ENCODE data around the gene CACNB4.
"Not testable (repeated sequence)": the region's sequence is repeated elsewhere in the genome, so short reads cannot be mapped to it uniquely, and the experiment has no call there.

Gene CACNB4

DNA sequence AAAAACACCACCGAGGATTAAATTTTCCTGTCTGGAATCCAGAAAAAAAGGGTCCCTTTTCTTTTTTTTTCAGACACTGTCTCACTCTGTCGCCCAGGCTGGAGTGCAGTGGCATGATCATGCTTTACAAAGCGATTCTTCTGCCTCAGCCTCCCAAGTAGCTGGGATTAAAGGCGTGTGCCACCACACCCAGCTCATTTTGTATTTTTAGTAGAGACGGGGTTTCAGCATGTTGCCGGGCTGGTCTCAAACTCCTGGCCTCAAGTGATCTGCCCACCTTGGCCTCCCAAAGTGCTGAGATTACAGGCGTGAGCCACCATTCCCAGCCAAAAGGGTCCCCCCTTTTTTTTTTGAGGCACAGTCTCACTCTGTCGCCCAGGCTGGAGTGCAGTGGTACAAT, 104.7 kb downstream of the CACNB4 start:
- not testable (repeated sequence) for H3K4me3 ChIP-seq (ENCODE audit: low read depth, low read length); H3K79me2 ChIP-seq (ENCODE audit: control insufficient read depth, insufficient read depth, low read length, unreplicated experiment); H2AFZ ChIP-seq (ENCODE audit: low read length, unreplicated experiment); H3K4me1 ChIP-seq (ENCODE audit: control insufficient read depth, insufficient read depth, low read length, unreplicated experiment); H3K27ac ChIP-seq (ENCODE audit: low read depth, low read length); H3K36me3 ChIP-seq (ENCODE audit: insufficient read depth, low read length)
- H3K27me3 ChIP-seq (ENCODE audit: insufficient read depth, low read length): peaks cover 29% of the 10 kb centered on the region

DNA sequence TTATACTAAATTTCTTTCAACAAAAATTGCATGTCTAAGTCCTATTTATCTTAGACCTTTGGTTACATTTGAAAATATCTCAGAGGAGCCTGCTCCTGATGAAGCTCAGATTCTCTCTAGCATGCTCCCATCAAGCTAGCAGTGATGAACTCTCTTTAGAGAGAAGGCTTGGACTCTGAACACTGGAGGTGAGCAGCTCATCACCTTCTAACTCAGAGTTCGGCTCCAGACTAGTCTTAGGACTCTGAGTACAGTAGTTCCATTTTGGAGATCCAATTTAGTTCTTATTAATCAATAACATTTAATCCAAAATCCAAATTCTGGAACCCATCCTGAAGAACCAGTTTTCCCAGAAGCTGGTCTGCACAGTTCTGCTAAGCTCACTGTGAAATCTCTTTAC, 107.8 kb downstream of the CACNB4 start:
- H3K4me1 ChIP-seq (ENCODE audit: control insufficient read depth, insufficient read depth, low read length, unreplicated experiment): no peaks in the 10 kb centered on the region
- H2AFZ ChIP-seq (ENCODE audit: low read length, unreplicated experiment): no peak overlapping the region
- H3K79me2 ChIP-seq (ENCODE audit: control insufficient read depth, insufficient read depth, low read length, unreplicated experiment): no peaks in the 10 kb centered on the region
- H3K4me3 ChIP-seq (ENCODE audit: low read depth, low read length): no peak overlapping the region
- no peaks in the 10 kb centered on the region for H3K36me3 ChIP-seq (ENCODE audit: insufficient read depth, low read length)
- H3K27ac ChIP-seq (ENCODE audit: low read depth, low read length): no peak overlapping the region
- peaks cover 29% of the 10 kb centered on the region for H3K27me3 ChIP-seq (ENCODE audit: insufficient read depth, low read length)

DNA sequence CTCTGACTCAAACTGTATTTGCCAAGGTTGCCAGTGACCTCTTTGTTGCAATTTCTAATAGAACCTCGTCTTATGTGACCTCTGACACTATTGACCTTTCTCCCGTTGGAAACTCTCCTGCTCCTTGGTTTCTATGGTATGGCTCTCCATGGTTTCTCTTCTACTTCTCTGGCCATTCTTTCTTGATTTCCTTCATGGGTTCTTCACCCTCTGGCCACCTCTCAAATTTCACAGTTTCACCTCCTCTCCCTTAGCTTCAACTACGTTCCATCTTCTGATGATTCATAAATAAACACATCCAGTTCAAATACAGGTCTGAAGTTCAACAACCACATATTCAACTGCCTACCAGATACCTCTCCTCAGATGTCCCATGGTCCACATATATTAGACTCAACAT, 109.5 kb downstream of the CACNB4 start:
- no peak overlapping the region for H3K27ac ChIP-seq (ENCODE audit: low read depth, low read length)
- H3K79me2 ChIP-seq (ENCODE audit: control insufficient read depth, insufficient read depth, low read length, unreplicated experiment): no peaks in the 10 kb centered on the region
- no peak overlapping the region for H3K4me3 ChIP-seq (ENCODE audit: low read depth, low read length)
- H3K27me3 ChIP-seq (ENCODE audit: insufficient read depth, low read length): peaks cover 29% of the 10 kb centered on the region
- no peaks in the 10 kb centered on the region for H3K36me3 ChIP-seq (ENCODE audit: insufficient read depth, low read length)
- H2AFZ ChIP-seq (ENCODE audit: low read length, unreplicated experiment): no peak overlapping the region
- H3K4me1 ChIP-seq (ENCODE audit: control insufficient read depth, insufficient read depth, low read length, unreplicated experiment): no peaks in the 10 kb centered on the region

DNA sequence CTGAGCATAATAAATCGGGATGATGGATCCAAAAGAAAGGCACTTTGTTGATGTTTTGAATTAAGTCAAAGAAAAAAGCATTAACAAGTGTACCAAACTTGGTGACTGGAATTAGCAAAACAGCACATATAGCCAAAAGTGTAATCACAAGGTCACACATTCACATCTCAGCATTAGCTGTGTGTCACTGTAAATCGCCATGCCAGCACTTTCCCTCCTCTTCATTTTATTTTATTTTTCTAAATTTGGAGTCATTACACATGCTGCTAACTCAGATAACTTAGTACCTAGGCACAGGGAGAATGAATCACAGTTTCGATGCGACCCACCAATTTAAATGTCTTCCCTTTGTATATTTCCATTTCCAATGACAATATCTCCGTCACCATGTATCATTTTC, 111.4 kb downstream of the CACNB4 start:
- H3K36me3 ChIP-seq (ENCODE audit: insufficient read depth, low read length): no peaks in the 10 kb centered on the region
- H3K27ac ChIP-seq (ENCODE audit: low read depth, low read length): no peak overlapping the region
- peaks cover 29% of the 10 kb centered on the region for H3K27me3 ChIP-seq (ENCODE audit: insufficient read depth, low read length)
- H3K79me2 ChIP-seq (ENCODE audit: control insufficient read depth, insufficient read depth, low read length, unreplicated experiment): no peaks in the 10 kb centered on the region
- H3K4me1 ChIP-seq (ENCODE audit: control insufficient read depth, insufficient read depth, low read length, unreplicated experiment): no peaks in the 10 kb centered on the region
- no peak overlapping the region for H3K4me3 ChIP-seq (ENCODE audit: low read depth, low read length)
- H2AFZ ChIP-seq (ENCODE audit: low read length, unreplicated experiment): no peak overlapping the region

DNA sequence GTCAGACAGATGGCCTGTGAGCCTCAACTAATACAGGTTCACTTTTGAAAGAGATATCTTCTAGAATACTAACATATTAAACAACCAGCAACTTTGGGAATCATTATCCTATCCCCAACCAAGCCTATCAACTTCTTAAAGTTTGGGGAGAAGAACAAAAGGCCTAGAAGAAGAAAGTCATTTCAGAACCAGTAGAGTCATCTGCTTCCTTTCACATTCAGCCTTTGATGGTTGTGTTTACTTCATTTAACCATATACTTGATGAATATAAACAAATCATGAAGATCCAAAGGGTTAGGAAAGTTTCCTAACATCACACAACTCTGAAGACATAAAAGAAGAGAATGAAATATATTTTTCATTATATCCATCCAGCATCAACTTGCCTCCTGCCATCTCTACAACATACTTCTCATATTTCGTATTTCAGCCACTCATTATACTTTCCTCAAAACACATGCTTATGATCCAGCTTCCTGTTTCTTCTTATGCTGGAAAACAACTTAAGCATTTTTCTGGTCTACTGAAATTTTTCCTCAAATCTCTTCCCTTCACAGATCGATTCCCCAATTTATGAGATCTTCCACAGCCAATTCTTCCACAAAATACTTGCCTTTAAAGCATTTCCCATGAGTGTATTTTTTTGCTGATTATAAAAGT, 114.3 kb downstream of the CACNB4 start:
- no peaks in the 10 kb centered on the region for H3K79me2 ChIP-seq (ENCODE audit: control insufficient read depth, insufficient read depth, low read length, unreplicated experiment)
- no peak overlapping the region for H3K27ac ChIP-seq (ENCODE audit: low read depth, low read length)
- no peaks in the 10 kb centered on the region for H3K4me1 ChIP-seq (ENCODE audit: control insufficient read depth, insufficient read depth, low read length, unreplicated experiment)
- H2AFZ ChIP-seq (ENCODE audit: low read length, unreplicated experiment): no peak overlapping the region
- H3K4me3 ChIP-seq (ENCODE audit: low read depth, low read length): no peak overlapping the region
- H3K27me3 ChIP-seq (ENCODE audit: insufficient read depth, low read length): peaks cover 5% of the 10 kb centered on the region
- no peaks in the 10 kb centered on the region for H3K36me3 ChIP-seq (ENCODE audit: insufficient read depth, low read length)

DNA sequence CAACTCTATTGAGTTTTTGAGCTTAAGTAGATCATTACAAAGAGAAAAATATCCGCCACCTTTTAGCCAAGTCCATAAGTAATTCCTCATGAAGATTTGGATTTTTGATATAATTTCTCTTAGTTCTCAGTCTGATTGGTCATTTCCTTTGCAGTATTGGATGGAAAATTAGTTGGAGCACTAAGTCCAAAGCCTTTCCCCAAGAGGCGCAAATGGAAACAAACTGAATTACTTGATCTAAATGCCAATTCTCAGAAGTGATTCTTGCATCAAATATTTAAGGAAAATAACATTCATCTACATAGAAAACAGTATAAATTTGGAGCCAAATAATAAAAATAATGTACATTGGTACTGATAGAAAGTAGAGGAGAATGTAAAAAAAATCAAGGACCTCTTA, 115.6 kb downstream of the CACNB4 start:
- Histone ChIP-seq H3K4me1 (ENCODE audit: control insufficient read depth, insufficient read depth, low read length, unreplicated experiment) (no peaks in the 10 kb centered on the region), H3K36me3 (ENCODE audit: insufficient read depth, low read length) (no peaks in the 10 kb centered on the region), H3K27me3 (ENCODE audit: insufficient read depth, low read length) (peaks cover 3% of the 10 kb centered on the region; the same call in 1 of the 2 replicates), H2AFZ (ENCODE audit: low read length, unreplicated experiment) (no peak overlapping the region), H3K27ac (ENCODE audit: low read depth, low read length) (no peak overlapping the region), H3K79me2 (ENCODE audit: control insufficient read depth, insufficient read depth, low read length, unreplicated experiment) (no peaks in the 10 kb centered on the region), H3K4me3 (ENCODE audit: low read depth, low read length) (no peak overlapping the region)

DNA sequence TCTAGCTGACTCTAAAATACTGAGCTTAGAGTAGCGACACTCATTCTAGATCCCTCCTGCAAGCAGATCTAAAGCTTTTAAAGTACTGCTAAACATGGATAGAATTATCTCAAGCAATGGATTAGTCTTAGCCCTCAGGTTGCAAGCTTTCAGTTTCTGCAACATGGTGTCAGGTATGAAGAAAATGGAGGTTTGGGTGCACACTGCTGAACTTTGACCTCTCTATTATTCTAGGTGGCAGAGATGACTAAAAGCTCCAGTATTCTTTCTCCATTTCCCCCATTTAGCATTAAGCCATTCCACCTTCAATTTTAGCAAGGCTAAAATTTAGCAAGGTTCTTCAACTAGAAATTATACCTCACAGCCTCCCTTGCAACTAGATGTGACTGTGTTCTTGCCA, 117.0 kb downstream of the CACNB4 start:
- Histone ChIP-seq H3K4me1 (ENCODE audit: control insufficient read depth, insufficient read depth, low read length, unreplicated experiment) (no peaks in the 10 kb centered on the region), H3K4me3 (ENCODE audit: low read depth, low read length) (no peak overlapping the region), H3K27me3 (ENCODE audit: insufficient read depth, low read length) (peaks cover 14% of the 10 kb centered on the region), H3K36me3 (ENCODE audit: insufficient read depth, low read length) (no peaks in the 10 kb centered on the region), H2AFZ (ENCODE audit: low read length, unreplicated experiment) (no peak overlapping the region), H3K27ac (ENCODE audit: low read depth, low read length) (no peak overlapping the region), H3K79me2 (ENCODE audit: control insufficient read depth, insufficient read depth, low read length, unreplicated experiment) (no peaks in the 10 kb centered on the region)

DNA sequence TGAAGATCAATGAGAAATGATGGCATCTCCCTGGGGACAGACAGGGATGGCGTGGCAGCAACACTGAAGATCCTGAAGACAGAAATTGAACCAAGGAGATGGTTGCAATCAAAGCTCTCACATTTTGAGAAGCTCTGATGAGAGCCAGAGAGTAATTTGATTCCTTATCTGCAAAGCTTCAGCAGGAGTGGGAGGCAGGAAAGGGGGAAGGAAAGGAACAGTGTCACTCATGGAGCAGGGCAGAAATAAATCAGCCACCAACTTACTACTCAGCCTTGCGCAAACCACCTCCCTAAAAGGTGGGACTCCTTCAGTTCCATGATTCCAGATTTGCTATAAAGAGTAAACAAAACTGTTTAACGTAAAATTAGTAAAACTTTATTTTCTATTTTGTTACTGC, 119.2 kb downstream of the CACNB4 start:
- peaks cover 25% of the 10 kb centered on the region for H3K27me3 ChIP-seq (ENCODE audit: insufficient read depth, low read length)
- H3K4me3 ChIP-seq (ENCODE audit: low read depth, low read length): no peak overlapping the region
- no peaks in the 10 kb centered on the region for H3K4me1 ChIP-seq (ENCODE audit: control insufficient read depth, insufficient read depth, low read length, unreplicated experiment)

DNA sequence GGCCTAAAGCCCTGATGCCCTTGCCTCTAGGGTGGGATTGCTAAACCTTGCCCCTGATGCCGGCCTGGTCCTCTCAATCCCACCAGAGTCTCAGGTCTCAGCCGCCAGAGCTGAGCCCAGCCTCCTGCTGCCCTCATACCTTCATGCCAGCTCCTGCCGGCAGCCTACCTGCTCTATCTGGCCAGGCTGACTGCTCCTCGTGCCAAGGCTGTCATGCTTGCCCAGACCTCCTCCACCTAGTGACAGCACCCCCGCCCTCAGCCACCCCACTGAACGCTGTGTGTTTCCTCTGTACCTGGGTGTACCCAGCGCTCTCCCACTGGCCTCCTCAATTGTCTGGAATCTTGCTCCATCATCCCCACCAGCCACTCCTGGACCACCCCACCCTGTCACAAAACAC, 120.1 kb downstream of the CACNB4 start:
- Histone ChIP-seq H2AFZ (ENCODE audit: low read length, unreplicated experiment) (no peak overlapping the region), H3K4me3 (ENCODE audit: low read depth, low read length) (no peak overlapping the region), H3K36me3 (ENCODE audit: insufficient read depth, low read length) (no peaks in the 10 kb centered on the region), H3K27ac (ENCODE audit: low read depth, low read length) (no peak overlapping the region), H3K27me3 (ENCODE audit: insufficient read depth, low read length) (peaks cover 25% of the 10 kb centered on the region), H3K4me1 (ENCODE audit: control insufficient read depth, insufficient read depth, low read length, unreplicated experiment) (no peaks in the 10 kb centered on the region), H3K79me2 (ENCODE audit: control insufficient read depth, insufficient read depth, low read length, unreplicated experiment) (no peaks in the 10 kb centered on the region)

More for the DNA sequence above, 119.2 kb downstream of the CACNB4 start:
- Histone ChIP-seq H3K36me3 (ENCODE audit: insufficient read depth, low read length) (no peaks in the 10 kb centered on the region), H3K79me2 (ENCODE audit: control insufficient read depth, insufficient read depth, low read length, unreplicated experiment) (no peaks in the 10 kb centered on the region), H3K27ac (ENCODE audit: low read depth, low read length) (no peak overlapping the region), H2AFZ (ENCODE audit: low read length, unreplicated experiment) (no peak overlapping the region)

DNA sequence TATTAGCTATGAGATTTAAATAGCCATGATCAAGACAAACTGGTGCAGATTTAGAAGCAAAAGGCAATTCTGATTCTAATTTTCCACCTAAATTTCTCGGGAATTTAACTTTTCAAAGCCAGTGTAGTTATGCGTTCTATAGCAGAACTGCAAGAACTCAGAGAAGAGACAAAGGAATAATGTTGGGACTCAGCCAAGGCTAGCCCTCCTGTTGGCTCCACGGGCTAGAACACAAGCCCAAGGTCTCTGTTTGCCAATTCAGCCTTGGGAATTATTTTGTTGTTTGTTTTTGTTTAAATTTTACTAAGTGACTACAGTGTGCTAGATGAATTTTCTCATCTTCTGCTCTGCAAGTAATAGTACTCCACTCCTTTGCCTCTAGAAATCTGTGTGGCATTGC, 121.2 kb downstream of the CACNB4 start:
- H3K79me2 ChIP-seq (ENCODE audit: control insufficient read depth, insufficient read depth, low read length, unreplicated experiment): no peaks in the 10 kb centered on the region
- H2AFZ ChIP-seq (ENCODE audit: low read length, unreplicated experiment): no peak overlapping the region
- H3K4me3 ChIP-seq (ENCODE audit: low read depth, low read length): no peak overlapping the region
- no peak overlapping the region for H3K27ac ChIP-seq (ENCODE audit: low read depth, low read length)
- peaks cover 25% of the 10 kb centered on the region for H3K27me3 ChIP-seq (ENCODE audit: insufficient read depth, low read length)
- no peaks in the 10 kb centered on the region for H3K4me1 ChIP-seq (ENCODE audit: control insufficient read depth, insufficient read depth, low read length, unreplicated experiment)
- no peaks in the 10 kb centered on the region for H3K36me3 ChIP-seq (ENCODE audit: insufficient read depth, low read length)

DNA sequence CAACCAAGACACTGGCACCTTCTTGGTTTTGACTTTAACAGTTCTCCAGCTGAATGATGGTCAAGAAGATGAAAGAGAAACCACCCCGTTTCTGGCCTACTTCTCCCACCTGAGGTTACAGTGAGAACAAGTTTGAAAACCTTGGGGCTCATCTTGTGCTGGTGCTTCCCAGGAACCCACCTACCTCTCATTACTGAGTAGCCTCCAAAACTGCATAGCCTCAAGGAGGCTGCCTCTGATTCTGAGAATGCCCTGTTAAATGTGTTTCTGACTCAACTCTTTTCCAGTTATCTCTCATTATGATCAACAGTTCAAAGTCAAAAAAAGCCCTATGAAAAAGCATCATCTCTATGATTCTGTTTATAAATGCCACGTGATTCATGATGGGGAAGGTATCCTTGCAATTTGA, 121.9 kb downstream of the CACNB4 start:
- no peak overlapping the region for H3K4me3 ChIP-seq (ENCODE audit: low read depth, low read length)
- H3K36me3 ChIP-seq (ENCODE audit: insufficient read depth, low read length): no peaks in the 10 kb centered on the region
- H3K27me3 ChIP-seq (ENCODE audit: insufficient read depth, low read length): peaks cover 25% of the 10 kb centered on the region
- H3K27ac ChIP-seq (ENCODE audit: low read depth, low read length): no peak overlapping the region
- no peaks in the 10 kb centered on the region for H3K4me1 ChIP-seq (ENCODE audit: control insufficient read depth, insufficient read depth, low read length, unreplicated experiment)
- no peak overlapping the region for H2AFZ ChIP-seq (ENCODE audit: low read length, unreplicated experiment)
- H3K79me2 ChIP-seq (ENCODE audit: control insufficient read depth, insufficient read depth, low read length, unreplicated experiment): no peaks in the 10 kb centered on the region
